A673 (cell line): Measurements from ENCODE around the gene EML6. TPM values are rescaled to one million over a fixed set of nuclear protein-coding genes. Genes with fewer than 3 reads are reported as not detected.

Source experiments
- BruUV-seq: library from RNA; stranded (reverse); fragments of 400-500 nt; replicated peaks from 2 replicates; lab custom pipeline; 2021; lab: Mats Ljungman, UMichigan
- CTCF ChIA-PET: fragments of 300-600 bp; sonication (Branson Sonifier 250); formaldehyde crosslinking; loops from one replicate; lab custom pipeline; 2022; ENCODE audit warnings: antibody characterized with exemption; lab: Charles Lee
- POLR2A ChIA-PET: fragments of 300-600 bp; sonication (Branson Sonifier 250); formaldehyde crosslinking; loops from one replicate; lab custom pipeline; 2022; ENCODE audit warnings: antibody characterized with exemption; ENCODE audit not compliant: low non-redundant PET; lab: Charles Lee
- DNase-seq: peaks from one replicate; pipeline ENCODE4 v3.0.0-alpha.2; 2015; ENCODE audit warnings: low spot score
- H3K27ac ChIP-seq: fragments of 200-600 bp; sonication (generic); 2 replicates; pipeline ENCODE4 v1.5.1; 2016; ENCODE audit warnings: mixed run types, low read depth, mild to moderate bottlenecking, mixed read lengths, antibody characterized with exemption, low read length; ENCODE audit not compliant: poor library complexity, severe bottlenecking
- H3K27me3 ChIP-seq: fragments of 200-600 bp; sonication (generic); replicated peaks from 2 replicates; pipeline ENCODE4 v1.6.1; 2017; ENCODE audit warnings: mixed run types, low read depth, mild to moderate bottlenecking, mixed read lengths, antibody characterized with exemption, low read length; ENCODE audit not compliant: insufficient read depth, poor library complexity
- H3K36me3 ChIP-seq: fragments of 200-600 bp; sonication (generic); 2 replicates; pipeline ENCODE4 v1.6.1; 2016; ENCODE audit warnings: mixed run types, mild to moderate bottlenecking, mixed read lengths, antibody characterized with exemption, low read length; ENCODE audit not compliant: insufficient read depth, poor library complexity, severe bottlenecking
- H3K4me1 ChIP-seq: fragments of 200-600 bp; sonication (generic); 2 replicates; pipeline ENCODE4 v1.6.1; 2017; ENCODE audit warnings: mixed run types, mild to moderate bottlenecking, mixed read lengths, antibody characterized with exemption, low read length; ENCODE audit not compliant: insufficient read depth, poor library complexity, severe bottlenecking
- H3K4me3 ChIP-seq: fragments of 200-600 bp; sonication (generic); 2 replicates; pipeline ENCODE4 v1.5.1; 2016; ENCODE audit warnings: low read depth, mixed run types, mild to moderate bottlenecking, mixed read lengths, low read length; ENCODE audit not compliant: poor library complexity, severe bottlenecking
- H3K9me3 ChIP-seq: fragments of 200-600 bp; sonication (generic); 2 replicates; pipeline ENCODE4 v1.6.1; 2016; ENCODE audit warnings: mixed run types, low read depth, mild to moderate bottlenecking, mixed read lengths, antibody characterized with exemption, low read length; ENCODE audit not compliant: poor library complexity, severe bottlenecking
- CTCF ChIP-seq: fragments of 300-800, 200-600 bp; sonication (generic); conservative IDR thresholded peaks from 2 replicates; pipeline ENCODE4 v1.5.1; 2017; ENCODE audit warnings: low read depth, mild to moderate bottlenecking, antibody characterized with exemption, low read length, moderate library complexity, mixed read lengths
- EZH2 ChIP-seq: fragments of 200-600 bp; sonication (generic); IDR thresholded peaks from 2 replicates; pipeline ENCODE4 v1.6.1; 2017; ENCODE audit warnings: borderline replicate concordance, low read depth, mild to moderate bottlenecking, mixed read lengths, antibody characterized with exemption, low read length; ENCODE audit not compliant: poor library complexity, severe bottlenecking
- intact Hi-C: fragments of 100-400 bp; cut with micrococcal nuclease; formaldehyde crosslinking; loops from one replicate; pipeline ENCODE4 v1.10.0; 2022; ENCODE audit not compliant: unreplicated experiment
- total RNA-seq: library from RNA; stranded (reverse); gene quantifications from 2 replicates; pipeline ENCODE4 v1.2.3, GENCODE V29; 2021

EML6 gene
- total RNA-seq, 1 experiment from 2014 or later = 1.9 TPM

GRCh38 chr2:54969940-54970338, 246.5 kb downstream of the EML6 start:
- BruUV-seq = no TSS peak
- H3K4me3 ChIP-seq = no peak overlapping the region
- no peaks in the 10 kb centered on the region for H3K9me3 ChIP-seq
- no peaks in the 10 kb centered on the region for H3K27me3 ChIP-seq
- ChIA-PET CTCF (no interaction called here), POLR2A (no interaction called here)
- peaks cover 27% of the 10 kb centered on the region for H3K4me1 ChIP-seq
- H3K36me3 ChIP-seq = peaks cover 32% of the 10 kb centered on the region
- no peak for TF ChIP-seq EZH2
- no peak for TF ChIP-seq CTCF
- no peak for DNase-seq
- intact Hi-C loops = no loop called here
- H3K27ac ChIP-seq = no peak overlapping the region

GRCh38 chr2:54975175-54975574, 251.7 kb downstream of the EML6 start:
- H3K4me3 ChIP-seq = no peak overlapping the region
- intact Hi-C loops = no loop called here
- DNase-seq = no peak
- TF ChIP-seq EZH2 = no peak
- no peak for TF ChIP-seq CTCF
- no peaks in the 10 kb centered on the region for H3K27me3 ChIP-seq
- H3K4me1 ChIP-seq = peaks cover 32% of the 10 kb centered on the region
- BruUV-seq = no TSS peak
- POLR2A ChIA-PET = interaction anchor here (0.7 kb wide), 1 partner anchor 93 kb away, joined by 3 read pairs; no protein-coding TSS in a partner anchor
- peaks cover 36% of the 10 kb centered on the region for H3K36me3 ChIP-seq
- CTCF ChIA-PET = no interaction called here
- no peak overlapping the region for H3K27ac ChIP-seq
- H3K9me3 ChIP-seq = no peaks in the 10 kb centered on the region

- no peak overlapping the region for H3K27ac ChIP-seq
Measured at GRCh38 chr2:54975598-54976492, 252.4 kb downstream of the EML6 start.

More at GRCh38 chr2:54975598-54976492, 252.4 kb downstream of the EML6 start:
- POLR2A ChIA-PET = no interaction called here
- DNase-seq = no peak
- intact Hi-C loops = no loop called here
- Histone ChIP-seq H3K4me1 (peaks cover 32% of the 10 kb centered on the region), H3K36me3 (peaks cover 32% of the 10 kb centered on the region), H3K27me3 (no peaks in the 10 kb centered on the region), H3K4me3 (no peak overlapping the region), H3K9me3 (no peaks in the 10 kb centered on the region)
- no peak for TF ChIP-seq EZH2
- no peak for TF ChIP-seq CTCF
- CTCF ChIA-PET = no interaction called here
- no TSS peak for BruUV-seq
